Ammon's horn (tissue), 1 donor: ENCODE measurements around the gene CCIN.
"Not testable (repeated sequence)": the region's sequence is repeated elsewhere in the genome, so short reads cannot be mapped to it uniquely, and the experiment has no call there.

Experiments used
- DNase-seq: peaks from one replicate; pipeline ENCODE4 v3.0.0-alpha.2; 2016; ENCODE audit warnings: low spot score

CCIN gene

GRCh38 chr9:36169166-36169565 is at the start of gene CCIN:
Gene CCIN, plus strand, starts transcription at chr9:36169388. Its CDS starts 115 bp downstream, at chr9:36169503.
- DNase-seq: no peak

DNA sequence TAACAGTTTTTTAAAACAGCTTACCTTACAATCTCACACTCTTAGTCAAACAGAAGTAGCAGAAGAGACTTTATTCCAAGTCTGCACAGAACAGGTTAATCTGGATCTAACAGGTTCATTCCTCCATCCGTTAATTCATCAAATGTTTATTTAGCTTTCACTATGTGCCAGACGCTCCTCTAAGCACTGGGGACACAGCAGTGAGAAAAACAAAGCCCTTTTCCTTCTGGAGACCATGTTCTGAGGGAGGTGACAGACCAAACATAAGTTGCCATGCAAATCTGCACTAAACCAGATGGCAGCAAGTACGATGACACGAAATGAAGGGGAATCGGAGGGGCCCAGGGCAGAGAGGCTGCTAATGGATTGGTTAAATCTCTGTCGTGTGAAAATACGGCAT is 49.7 kb upstream of the CCIN start:
- DNase-seq: no peak

DNA sequence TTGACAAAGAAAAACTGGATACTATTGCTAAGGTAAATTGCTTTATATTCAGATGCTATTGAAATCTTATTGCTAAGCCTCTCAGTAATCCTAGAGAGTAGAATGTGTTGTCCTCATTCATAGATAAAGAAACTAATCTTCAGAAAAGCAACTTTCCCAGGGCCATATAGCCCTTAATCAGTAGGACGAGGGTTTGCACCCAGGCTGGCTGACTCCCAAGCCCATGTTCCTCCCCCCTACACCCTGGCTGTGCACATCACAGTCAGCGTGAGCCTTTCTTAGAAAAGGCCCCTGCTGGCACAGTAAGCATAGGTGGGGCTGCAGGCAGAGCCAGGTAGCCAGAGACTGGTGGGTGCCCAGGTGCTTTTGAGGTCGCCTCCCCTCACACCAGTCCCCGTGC is 48.5 kb upstream of the CCIN start:
- no peak for DNase-seq

GRCh38 chr9:36121971-36122370 is 47.2 kb upstream of the CCIN start:
- DNase-seq: no peak

- DNase-seq: no peak
Measured at GRCh38 chr9:36123515-36123914, 45.7 kb upstream of the CCIN start.

- no peak for DNase-seq
Measured at GRCh38 chr9:36125062-36125855, 43.9 kb upstream of the CCIN start.

DNA sequence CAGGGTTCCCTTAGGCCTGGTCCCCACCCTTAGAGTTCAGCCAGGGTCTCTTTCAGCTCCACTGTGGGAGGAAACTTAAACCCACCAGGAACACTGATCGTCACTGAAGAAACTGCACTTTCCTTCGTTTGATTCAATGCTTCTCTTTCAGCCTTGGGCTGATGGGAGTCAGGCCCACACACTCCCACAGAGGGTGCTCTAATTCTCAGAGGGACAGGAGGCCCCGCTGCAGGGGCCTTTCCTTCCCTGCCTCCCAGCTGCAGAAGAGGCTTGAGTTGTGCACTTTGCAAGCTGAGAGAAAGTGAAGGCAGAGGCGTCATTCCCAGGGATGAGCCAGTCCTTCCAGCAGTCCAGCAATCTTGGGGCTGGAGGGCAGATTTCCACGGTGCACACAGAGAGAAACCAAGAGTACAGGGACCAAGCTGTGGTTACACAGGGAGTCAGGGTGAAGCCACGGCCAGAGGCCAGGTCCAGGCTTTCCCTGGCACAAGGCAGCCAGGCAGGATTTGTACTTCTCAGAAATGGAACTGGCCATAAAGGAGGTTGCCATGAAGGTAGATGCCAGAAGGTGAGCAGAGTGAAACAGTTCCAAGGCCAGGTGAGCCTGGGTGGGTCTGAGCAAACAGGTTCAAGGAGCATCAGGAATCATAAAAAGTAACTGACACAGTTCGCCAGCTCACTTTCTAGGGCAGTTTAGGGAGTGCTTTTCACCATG is 43.0 kb upstream of the CCIN start:
- no peak for DNase-seq

- DNase-seq: no peak
Measured at GRCh38 chr9:36127652-36128244, 41.4 kb upstream of the CCIN start.

GRCh38 chr9:36128349-36128748 is 40.8 kb upstream of the CCIN start:
- no peak for DNase-seq

DNA sequence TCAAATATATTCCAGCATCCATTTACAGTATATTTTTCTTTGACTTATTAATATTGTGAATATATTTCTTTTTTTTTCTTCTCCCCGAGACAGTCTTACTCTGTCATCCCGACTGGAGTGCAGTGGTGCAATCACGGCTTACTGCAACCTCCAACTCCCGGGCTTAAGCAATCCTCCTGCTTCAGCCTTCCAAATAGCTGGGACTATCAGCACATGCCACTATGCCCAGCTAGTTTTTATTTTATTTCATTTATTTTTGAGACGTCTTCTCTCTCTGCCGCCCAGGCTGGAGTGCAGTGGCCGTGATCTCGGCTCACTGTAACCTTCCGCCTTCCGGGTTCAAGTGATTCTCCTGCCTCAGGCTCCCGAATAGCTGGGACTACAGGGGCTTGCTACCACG is 40.0 kb upstream of the CCIN start:
- DNase-seq: no peak

GRCh38 chr9:36131666-36132065 is 37.5 kb upstream of the CCIN start:
- DNase-seq: not testable (repeated sequence)

- DNase-seq: no peak
Measured at GRCh38 chr9:36132086-36132485, 37.1 kb upstream of the CCIN start.

DNA sequence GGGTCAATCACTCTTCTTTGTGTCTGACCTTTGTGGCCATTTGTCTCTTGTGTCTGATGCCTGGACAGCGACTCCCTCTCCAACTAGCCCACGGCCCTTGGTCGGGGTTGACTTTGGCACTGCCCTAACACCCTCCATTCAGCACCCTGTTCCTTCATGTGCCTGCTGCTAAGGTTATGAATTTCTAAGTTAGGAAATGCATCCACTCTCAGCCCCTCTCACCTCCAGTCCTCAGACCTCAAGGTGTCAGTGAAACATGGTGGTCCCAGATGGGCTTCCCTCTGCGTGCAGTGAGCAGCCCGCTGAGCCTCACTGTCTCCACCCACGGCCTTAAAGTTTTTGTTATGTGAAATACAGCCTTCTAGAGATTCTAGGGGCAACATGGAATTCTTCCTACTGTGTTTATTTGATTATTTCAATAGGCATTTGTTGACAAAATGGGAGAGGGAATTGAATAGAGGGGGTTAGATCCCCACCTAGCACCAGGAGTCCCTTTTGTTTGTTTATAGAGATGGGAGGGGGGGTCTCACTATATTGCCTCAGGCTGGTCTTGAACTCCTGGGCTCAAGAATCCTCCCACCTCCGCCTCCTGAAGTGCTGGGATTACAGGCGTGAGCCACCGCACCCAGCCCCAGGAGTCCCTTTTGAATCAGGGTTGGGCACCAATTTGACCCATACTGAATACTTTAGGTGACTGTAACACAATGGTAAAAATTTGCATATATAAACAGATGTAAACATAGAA is 34.3 kb upstream of the CCIN start:
- no peak for DNase-seq

DNA sequence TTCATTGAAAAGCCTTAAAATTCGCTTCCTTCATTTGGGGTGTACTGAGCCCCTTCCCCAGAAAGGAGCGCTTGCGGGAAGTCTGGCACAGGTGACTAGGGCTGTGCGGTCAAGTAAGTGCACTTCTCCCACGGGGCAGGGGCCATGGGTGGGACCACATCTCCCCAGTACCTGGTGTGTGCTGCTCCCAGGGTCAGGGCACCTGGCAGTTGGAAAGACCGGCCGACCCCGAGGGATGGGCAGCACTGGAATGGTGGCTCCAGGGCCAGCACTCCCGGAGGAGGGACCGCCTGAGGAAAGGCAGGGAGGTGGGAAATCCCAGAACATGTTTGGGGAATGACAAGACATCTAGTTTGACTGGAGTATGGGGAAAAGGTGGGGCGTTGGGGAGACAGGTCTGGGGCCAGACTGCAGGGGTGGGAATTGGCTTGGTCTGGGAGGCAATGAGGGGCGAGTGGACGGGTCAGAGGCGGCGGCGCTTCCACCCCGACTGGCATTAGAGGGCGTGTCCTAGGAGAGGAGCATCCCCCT is 33.4 kb upstream of the CCIN start:
- no peak for DNase-seq

DNA sequence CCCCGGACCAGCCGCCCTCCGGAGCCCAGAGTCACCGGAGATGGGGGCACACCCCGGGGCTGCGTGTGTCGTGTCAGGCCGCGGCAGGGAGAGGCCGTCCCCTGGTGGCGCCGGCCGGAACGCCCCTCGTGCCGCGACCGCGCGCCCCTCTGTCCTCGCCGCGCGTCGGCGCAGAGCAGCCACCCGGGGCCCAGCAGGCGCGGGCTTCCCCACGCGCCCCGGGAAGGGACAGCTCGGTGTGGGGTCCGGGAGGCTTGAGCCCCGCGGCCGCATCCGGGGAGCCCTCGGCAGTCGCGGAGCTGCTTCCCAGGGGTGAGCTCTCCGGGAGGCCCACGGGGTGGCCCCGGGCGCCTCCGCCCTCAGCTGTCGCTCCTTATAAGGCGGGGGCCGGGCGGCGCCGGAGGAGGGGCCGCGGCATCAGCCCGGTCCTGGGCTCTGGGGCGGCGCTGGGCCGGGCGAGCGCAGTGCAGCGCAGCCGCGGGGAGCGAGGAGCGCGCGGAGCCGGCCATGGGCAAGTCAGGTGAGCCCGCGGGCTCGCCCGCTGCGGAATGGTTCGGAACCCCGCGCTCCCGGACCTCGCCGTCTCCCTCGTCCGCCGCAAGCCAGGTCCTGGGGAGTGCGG is 32.8 kb upstream of the CCIN start, which contains the start of gene GLIPR2:
Gene GLIPR2, plus strand, starts transcription at position 462 of the 622 bp plus-strand sequence. Its CDS starts 46 bp downstream, at position 508.
- peak; percentile 81 for DNase-seq

- no peak for DNase-seq
Measured at GRCh38 chr9:36136894-36137391, 32.2 kb upstream of the CCIN start.

GRCh38 chr9:36137392-36138004 is 31.7 kb upstream of the CCIN start:
- no peak for DNase-seq

DNA sequence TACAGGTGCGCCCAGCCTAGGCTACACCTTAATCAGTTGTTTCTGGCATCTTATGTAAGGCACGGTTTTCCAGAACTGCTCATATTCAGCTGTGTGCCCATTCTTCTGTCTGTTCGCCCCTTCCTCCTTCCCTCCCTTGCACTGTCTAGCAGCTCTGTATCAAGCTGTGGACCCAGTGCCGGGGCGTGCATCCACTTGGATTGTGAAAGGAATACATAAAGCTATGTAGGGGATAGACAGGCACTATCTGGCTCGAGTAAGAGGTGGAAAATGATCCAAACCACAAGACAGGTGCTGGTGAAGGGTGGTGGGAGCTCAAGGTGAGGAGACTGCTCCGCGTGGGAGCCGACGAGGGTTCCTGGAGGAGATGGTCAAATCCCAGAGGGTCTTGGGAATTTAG is 30.7 kb upstream of the CCIN start:
- no peak for DNase-seq

DNA sequence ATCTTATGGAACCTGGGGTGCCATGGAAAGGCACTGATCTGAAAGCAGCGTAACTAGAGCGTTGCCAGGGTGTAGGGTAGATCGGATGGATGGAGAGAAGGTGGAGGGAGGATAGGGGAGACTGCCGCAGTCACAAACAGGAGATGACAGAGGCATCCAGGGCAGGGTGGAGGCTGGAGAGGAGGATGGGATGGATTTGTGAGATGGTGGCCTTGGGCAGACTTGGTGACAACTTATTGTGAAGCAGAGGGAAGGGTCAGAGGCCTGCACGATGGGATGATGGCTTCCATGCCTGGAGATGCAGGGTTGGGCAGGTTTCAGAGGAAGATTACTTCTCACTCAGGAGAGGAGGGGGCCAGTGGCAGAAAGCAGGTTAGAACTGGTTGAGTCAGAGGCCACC is 30.3 kb upstream of the CCIN start:
- DNase-seq: no peak

GRCh38 chr9:36140086-36141084 is 28.8 kb upstream of the CCIN start:
- DNase-seq: no peak
